Stomach smooth muscle (tissue), 2 donors: ENCODE measurements around the gene SERINC2.

Experiments used
- H3K27ac ChIP-seq: one replicate; pipeline ENCODE4 v1.7.0; 2013; ENCODE audit warnings: mild to moderate bottlenecking, low read length, inconsistent platforms
- H3K27me3 ChIP-seq, 2 donors: one replicate each; pipeline ENCODE4 v1.7.0; 2013; ENCODE audit warnings: low read length in 2 of 2; ENCODE audit not compliant: insufficient read depth in 2 of 2, control insufficient read depth in 1 of 2
- H3K36me3 ChIP-seq, 2 donors: one replicate each; pipeline ENCODE4 v1.7.0; 2013; ENCODE audit warnings: low read length in 2 of 2; ENCODE audit not compliant: control insufficient read depth in 2 of 2, insufficient read depth in 2 of 2
- H3K4me1 ChIP-seq: one replicate; pipeline ENCODE4 v1.7.0; 2013; ENCODE audit warnings: low read length; ENCODE audit not compliant: control insufficient read depth, insufficient read depth
- H3K4me3 ChIP-seq, 2 donors: one replicate each; pipeline ENCODE4 v1.7.0; 2013; ENCODE audit warnings: low read length in 2 of 2
- H3K9ac ChIP-seq, 2 donors: one replicate each; pipeline ENCODE4 v1.7.0; 2013; ENCODE audit warnings: low read length in 2 of 2, mild to moderate bottlenecking in 1 of 2
- H3K9me3 ChIP-seq, 2 donors: one replicate each; pipeline ENCODE4 v1.7.0; 2013; ENCODE audit warnings: low read length in 2 of 2; ENCODE audit not compliant: control insufficient read depth in 2 of 2
- donor health status: healthy.
- donor health status: Pancreatic carcinoma.

Gene SERINC2

GRCh38 chr1:31412732-31413404 is at the start of gene SERINC2:
TSS of gene SERINC2 (plus strand) at chr1:31413213. CDS start at chr1:31413266, 53 bp downstream.
- H3K9ac ChIP-seq = peak within 1 kb of the TSS in 1 of 2 donors; percentile 29
- H3K4me1 ChIP-seq = peaks cover 14% of the 10 kb centered on the region
- H3K27ac ChIP-seq = no peak within 1 kb of the TSS
- no peaks in the 10 kb centered on the region for H3K9me3 ChIP-seq
- H3K4me3 ChIP-seq = peak within 1 kb of the TSS; percentile 48 to 74
- H3K36me3 ChIP-seq = no peaks in the 10 kb centered on the region
- H3K27me3 ChIP-seq = peaks cover 49 to 56% of the 10 kb centered on the region in 2 donors

- Histone ChIP-seq H3K4me1 (peaks cover 24% of the 10 kb centered on the region), H3K36me3 (peaks cover 12 to 24% of the 10 kb centered on the region in 2 donors), H3K27me3 (no peaks in the 10 kb centered on the region), H3K9me3 (no peaks in the 10 kb centered on the region), H3K9ac (peak overlapping the region in 1 of 2 donors; percentile 29), H3K27ac (no peak overlapping the region), H3K4me3 (no peak overlapping the region)
These were observed 48.3 kb upstream of the SERINC2 start for GRCh38 chr1:31364561-31365250.

GRCh38 chr1:31366796-31367195 is 46.2 kb upstream of the SERINC2 start:
- no peak overlapping the region for H3K27ac ChIP-seq
- H3K4me3 ChIP-seq = no peak overlapping the region
- H3K36me3 ChIP-seq = peaks cover 3 to 24% of the 10 kb centered on the region in 2 donors
- H3K9me3 ChIP-seq = no peaks in the 10 kb centered on the region
- H3K4me1 ChIP-seq = peaks cover 24% of the 10 kb centered on the region
- no peaks in the 10 kb centered on the region for H3K27me3 ChIP-seq
- H3K9ac ChIP-seq = no peak overlapping the region

DNA sequence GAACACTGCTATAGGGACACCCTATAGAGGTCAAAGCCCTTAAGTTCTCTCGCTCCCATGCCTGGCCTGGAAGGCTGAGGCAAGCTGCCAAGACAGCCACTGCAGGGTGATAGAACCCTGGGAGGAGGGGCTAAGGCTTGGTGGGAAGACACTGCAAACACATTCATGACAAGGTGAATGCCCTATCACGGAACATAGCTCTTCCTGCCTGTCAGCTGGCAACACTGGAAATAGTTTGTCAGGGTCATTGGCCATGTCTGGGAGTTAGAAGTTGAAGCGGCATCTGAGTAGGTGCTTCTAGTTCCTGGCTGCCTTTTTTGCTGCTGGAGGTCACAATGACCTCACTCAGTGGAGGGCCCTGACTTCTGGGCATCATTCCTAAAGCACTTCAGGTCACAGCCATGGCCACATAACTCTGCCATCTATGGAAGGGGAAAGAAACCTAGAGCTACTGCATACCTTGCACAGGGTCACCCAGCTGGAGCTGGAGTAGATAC is 44.4 kb upstream of the SERINC2 start:
- Histone ChIP-seq H3K9ac (no peak overlapping the region), H3K9me3 (no peaks in the 10 kb centered on the region), H3K27me3 (no peaks in the 10 kb centered on the region), H3K4me1 (peaks cover 41% of the 10 kb centered on the region), H3K4me3 (peak overlapping the region in 1 of 2 donors; percentile 7), H3K27ac (peak overlapping the region; percentile 31), H3K36me3 (peaks cover 3 to 24% of the 10 kb centered on the region in 2 donors)

DNA sequence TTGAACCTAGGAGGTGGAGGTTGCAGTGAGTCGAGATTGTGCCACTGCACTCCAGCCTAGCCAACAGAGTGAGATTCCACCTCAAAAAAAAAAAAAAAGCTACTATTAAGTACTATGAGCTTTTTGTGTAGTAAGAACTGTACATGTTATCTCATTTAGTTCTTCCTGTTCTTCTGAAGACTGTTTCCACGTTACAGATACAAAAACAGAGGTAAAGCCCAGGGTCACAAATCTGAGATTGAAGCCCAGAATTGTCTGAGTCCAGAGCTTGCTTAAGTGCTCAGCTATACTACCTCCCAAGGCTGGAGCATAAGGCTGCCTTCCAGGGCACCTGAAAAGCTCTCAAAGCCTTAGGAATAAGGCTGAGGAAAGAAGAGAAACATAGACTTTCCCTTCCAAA is 43.0 kb upstream of the SERINC2 start:
- no peak overlapping the region for H3K4me3 ChIP-seq
- no peaks in the 10 kb centered on the region for H3K27me3 ChIP-seq
- H3K9me3 ChIP-seq = no peaks in the 10 kb centered on the region
- no peak overlapping the region for H3K9ac ChIP-seq
- peaks cover 3 to 15% of the 10 kb centered on the region in 2 donors for H3K36me3 ChIP-seq
- H3K4me1 ChIP-seq = peaks cover 45% of the 10 kb centered on the region
- no peak overlapping the region for H3K27ac ChIP-seq

DNA sequence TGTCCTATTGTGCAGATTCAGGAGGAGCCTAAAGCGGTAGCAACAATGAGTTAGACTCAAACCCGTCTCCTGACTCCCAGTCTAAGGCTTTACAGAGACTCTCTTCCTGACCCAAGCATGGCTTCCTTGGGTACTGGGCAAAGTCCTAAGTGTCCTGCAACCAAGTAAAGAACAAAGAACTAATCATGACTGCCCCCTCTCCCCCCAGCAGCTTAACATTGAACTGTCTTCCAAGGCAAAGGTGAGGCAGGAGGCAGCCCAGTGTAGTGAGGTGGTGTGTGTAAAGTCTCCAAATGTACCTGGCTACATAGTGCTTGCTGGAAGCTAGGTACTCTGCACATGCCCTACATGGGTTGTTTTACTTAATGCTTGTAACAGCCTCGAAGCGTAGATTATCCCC is 42.4 kb upstream of the SERINC2 start:
- Histone ChIP-seq H3K9me3 (no peaks in the 10 kb centered on the region), H3K4me3 (no peak overlapping the region), H3K27me3 (no peaks in the 10 kb centered on the region), H3K27ac (no peak overlapping the region), H3K36me3 (peaks cover 3 to 13% of the 10 kb centered on the region in 2 donors), H3K4me1 (peaks cover 42% of the 10 kb centered on the region), H3K9ac (no peak overlapping the region)

DNA sequence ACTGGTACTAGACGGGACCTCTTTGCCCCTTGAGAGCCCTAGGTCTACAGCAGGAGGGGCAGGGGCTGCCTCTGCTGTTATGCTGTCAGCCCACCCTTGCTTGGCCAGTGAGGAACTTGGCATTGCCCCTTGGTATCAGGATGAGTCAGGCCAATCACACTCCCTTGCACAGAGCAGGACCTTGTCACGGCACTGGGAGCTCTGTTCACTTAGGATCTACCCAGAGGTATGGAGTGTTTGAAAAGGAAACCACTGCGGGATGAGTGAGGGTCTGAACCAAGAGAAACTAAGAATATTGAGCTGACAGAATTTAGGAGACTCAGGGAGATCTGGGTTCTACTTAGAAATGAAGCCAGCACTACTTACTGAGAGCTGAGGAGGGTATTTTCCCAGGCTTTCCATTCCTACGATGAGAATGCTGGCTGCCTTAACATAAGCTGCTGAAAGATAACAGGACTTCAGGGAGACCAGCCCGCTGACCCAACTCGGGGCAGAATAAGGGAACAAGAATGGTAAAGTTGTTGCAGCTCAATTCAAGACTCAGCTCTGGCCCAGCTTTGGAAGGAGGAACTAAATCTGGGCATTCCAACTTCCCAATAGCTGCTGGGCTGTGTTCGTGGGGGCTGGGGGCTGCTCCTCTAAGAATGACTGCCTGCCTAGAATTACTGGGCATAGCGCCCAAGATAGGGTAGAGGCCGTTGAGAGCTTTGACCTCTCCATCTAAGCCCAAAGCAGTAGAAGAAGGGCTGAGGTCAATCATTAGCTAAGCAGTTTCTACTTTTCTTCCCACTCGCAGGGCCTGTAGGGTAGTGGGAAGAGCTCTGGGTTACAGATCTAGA is 41.7 kb upstream of the SERINC2 start:
- Histone ChIP-seq H3K36me3 (peaks cover 0 to 13% of the 10 kb centered on the region in 2 donors), H3K27me3 (no peaks in the 10 kb centered on the region), H3K4me1 (peaks cover 41% of the 10 kb centered on the region), H3K9ac (no peak overlapping the region), H3K4me3 (peak overlapping the region in 1 of 2 donors; percentile 22), H3K27ac (no peak overlapping the region), H3K9me3 (no peaks in the 10 kb centered on the region)

- Histone ChIP-seq H3K4me3 (peak overlapping the region in 1 of 2 donors; percentile 80), H3K27ac (no peak overlapping the region), H3K27me3 (no peaks in the 10 kb centered on the region), H3K9ac (no peak overlapping the region), H3K9me3 (no peaks in the 10 kb centered on the region), H3K36me3 (peaks cover 0 to 9% of the 10 kb centered on the region in 2 donors), H3K4me1 (peaks cover 41% of the 10 kb centered on the region)
These were observed 41.0 kb upstream of the SERINC2 start for GRCh38 chr1:31372051-31372450.

DNA sequence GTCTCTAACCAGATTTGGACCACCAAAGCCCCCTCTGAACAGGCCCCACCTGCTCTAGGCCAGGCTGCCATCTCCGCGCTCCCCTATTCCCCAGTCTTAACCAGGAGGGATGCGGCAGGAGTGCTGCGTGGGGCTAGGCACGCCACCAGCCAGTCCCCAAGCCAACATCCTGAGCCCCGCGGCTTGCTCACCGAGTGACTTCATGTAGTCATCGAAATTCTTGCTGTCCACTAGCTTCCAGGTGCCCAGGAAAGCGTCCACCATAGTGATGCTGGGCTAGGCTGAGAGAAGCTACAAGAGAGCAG is 40.3 kb upstream of the SERINC2 start:
- H3K9ac ChIP-seq = peak overlapping the region; percentile 63 to 73
- H3K27ac ChIP-seq = peak overlapping the region; percentile 81
- peaks cover 41% of the 10 kb centered on the region for H3K4me1 ChIP-seq

DNA sequence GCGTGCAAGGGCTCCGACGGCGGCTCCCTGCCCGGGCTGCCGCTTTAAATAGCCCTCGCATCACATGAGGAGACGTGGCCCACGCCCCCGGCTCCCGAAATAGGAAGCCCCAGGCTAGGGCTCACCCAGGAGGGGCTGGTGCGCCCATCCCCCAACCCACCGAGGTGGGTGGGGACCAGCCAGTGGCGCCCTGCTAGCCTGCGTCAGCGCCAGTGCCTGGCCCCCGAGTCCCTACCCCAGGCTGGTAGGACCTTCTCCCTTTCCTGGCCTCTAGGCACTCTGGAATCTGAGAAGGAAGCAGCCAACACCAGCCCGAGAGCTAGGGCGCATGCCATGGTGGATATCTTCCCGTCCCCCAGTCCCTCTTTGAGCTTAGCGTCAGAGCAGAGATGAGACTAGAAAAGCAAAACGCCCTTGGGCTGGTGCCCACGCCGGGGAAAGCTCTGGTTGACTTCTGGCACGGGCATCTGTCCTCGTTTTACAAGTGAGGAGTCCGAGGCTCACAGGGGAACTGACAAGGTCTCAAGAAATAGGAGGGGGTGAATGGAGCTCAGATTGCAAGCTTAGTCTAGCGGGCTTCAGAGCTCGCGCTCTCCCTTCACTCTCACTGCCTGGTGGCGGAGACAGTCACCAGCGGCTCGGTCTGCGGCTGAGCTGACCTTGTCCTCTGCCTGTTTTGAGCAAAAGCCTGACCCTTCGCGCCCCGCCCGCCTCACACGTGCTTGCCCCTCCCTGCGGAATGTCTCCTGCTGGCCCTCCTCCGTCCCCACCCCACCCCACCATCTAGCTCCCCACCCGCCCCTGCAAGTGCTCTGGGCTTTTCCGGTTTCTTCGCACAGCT is 39.7 kb upstream of the SERINC2 start, which contains the start of gene FABP3:
Gene FABP3 (minus strand): TSS at position 21 of the 841 bp plus-strand sequence. CDS start 62 bp downstream, outside the sequence.
- H3K27ac ChIP-seq = peak within 1 kb of the TSS; percentile 81
- H3K36me3 ChIP-seq = peaks cover 0 to 2% of the 10 kb centered on the region in 2 donors
- peak within 1 kb of the TSS; percentile 63 to 73 for H3K9ac ChIP-seq
- H3K4me3 ChIP-seq = peak within 1 kb of the TSS; percentile 73 to 80
- no peaks in the 10 kb centered on the region for H3K27me3 ChIP-seq
- no peaks in the 10 kb centered on the region for H3K9me3 ChIP-seq
- peaks cover 40% of the 10 kb centered on the region for H3K4me1 ChIP-seq

More for the DNA sequence above, 40.3 kb upstream of the SERINC2 start:
- Histone ChIP-seq H3K36me3 (peaks cover 0 to 4% of the 10 kb centered on the region in 2 donors), H3K27me3 (no peaks in the 10 kb centered on the region), H3K4me3 (peak overlapping the region; percentile 73 to 80), H3K9me3 (no peaks in the 10 kb centered on the region)
